K562 (cell line): ENCODE measurements around the gene TMEM60. TPM values are rescaled to one million over a fixed set of nuclear protein-coding genes. Genes with fewer than 3 reads are reported as not detected.

ENCODE experiments used
- REST ChIP-seq, 2 experiments: fragments of 450-650 bp; formaldehyde crosslinking in 1 of 2; IDR thresholded peaks; 2 replicates each; pipeline versions ENCODE4 v1.4.0 to v1.6.1; 2014 to 2020; ENCODE audit warnings: mild to moderate bottlenecking in 2 of 2, borderline replicate concordance in 1 of 2, low read depth in 1 of 2
- polyA plus RNA-seq, 8 experiments: library from polyadenylated mRNA; depleted of rRNA in 4 of 8; stranded (reverse) in 5 of 8; unstranded in 3 of 8; fragments of >200 nt; fragmentation: Nextera tagmentation in 2 of 8; fragmentation: Illumina TruSeq in 1 of 8; extraction: Ambion mirVana in 2 of 8; extraction: Trizol in 1 of 8; gene quantifications; 2 replicates each; pipeline versions ENCODE4 v1.2.1 to v1.2.3, GENCODE V29; 2011 to 2014; ENCODE audit warnings: inconsistent platforms in 1 of 8, missing spikeins in 1 of 8
- total RNA-seq, 7 experiments: library from RNA; depleted of rRNA in 6 of 7; stranded (reverse); fragments of >200 nt in 6 of 7; fragmentation: Illumina TruSeq in 2 of 7; extraction: Trizol in 2 of 7; gene quantifications; 2 replicates each; pipeline versions ENCODE4 v1.2.1 to v1.2.3, GENCODE V29; 2011 to 2021; ENCODE audit warnings: low replicate concordance in 1 of 7

Gene TMEM60
- total and polyA plus RNA-seq, 9 of the 15 experiments (the other 6 are each of a cell fraction or from before 2014, with no cell fraction given) = 12.5 to 140 (median 38.4) TPM

- TF ChIP-seq REST (IDR thresholded peaks at IDR 0.05; ENCODE audit: borderline replicate concordance) (peak; percentile 7; the same call in 1 of the 2 replicates), REST (CRISPR knock-in tag; IDR thresholded peaks at IDR 0.05; ENCODE audit: low read depth) (no peak)
Observed at GRCh38 chr7:77757589-77757988, 40.6 kb downstream of the TMEM60 start (continued).
